ENCODE measurements around the gene RSAD1.

The RSAD1 gene

DNA sequence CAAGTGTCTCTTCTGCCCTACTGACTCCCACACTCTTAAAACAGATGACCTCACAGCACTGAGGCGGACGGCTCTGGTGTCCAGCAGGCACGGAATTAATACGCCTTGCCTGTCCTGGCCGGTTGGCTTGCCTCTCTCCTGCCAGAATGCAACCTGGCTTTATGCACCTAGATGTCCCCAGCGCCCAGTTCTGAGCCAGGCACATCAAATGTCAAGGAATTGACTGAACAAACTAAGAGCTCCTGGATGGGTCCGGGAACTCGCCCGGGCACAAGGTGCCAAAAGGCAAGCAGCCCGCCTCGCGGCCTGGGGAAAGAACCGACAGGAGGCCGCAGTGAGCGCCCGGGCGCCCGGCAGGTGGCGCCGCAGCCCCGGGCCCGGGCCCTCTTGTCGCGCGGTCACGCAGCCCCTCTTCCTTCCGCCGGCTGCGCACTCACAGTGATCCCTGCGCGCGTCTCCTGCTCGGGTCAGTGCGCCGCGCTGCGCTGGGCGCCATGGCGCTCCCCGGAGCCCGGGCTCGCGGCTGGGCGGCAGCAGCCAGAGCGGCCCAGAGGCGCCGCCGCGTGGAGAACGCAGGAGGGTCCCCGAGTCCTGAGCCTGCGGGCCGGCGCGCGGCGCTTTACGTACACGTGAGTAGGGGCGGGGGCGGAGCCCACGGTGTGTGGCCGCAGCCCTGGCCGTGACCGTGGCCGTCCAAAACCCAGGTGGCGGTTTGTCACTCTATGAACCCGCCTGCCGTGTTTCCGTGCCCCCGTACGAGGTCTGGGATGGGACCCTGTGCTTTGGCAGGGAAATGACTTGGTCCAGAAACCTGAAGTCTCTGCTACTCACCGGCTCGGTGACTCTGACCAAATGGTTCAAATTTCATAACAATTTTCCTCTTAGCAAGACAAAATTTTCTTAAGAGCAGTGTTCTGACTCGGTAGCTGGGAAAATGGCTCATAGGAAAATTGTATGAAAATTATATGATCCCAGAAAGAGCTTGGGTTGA is at the start of gene RSAD1:
Gene RSAD1, plus strand, starts transcription at position 470 of the 991 bp plus-strand sequence. Its CDS starts 25 bp downstream, at position 495.
- in situ Hi-C loops (cut with HindIII; ENCODE audit: low sequenced_read_pairs) = no loop called here

DNA sequence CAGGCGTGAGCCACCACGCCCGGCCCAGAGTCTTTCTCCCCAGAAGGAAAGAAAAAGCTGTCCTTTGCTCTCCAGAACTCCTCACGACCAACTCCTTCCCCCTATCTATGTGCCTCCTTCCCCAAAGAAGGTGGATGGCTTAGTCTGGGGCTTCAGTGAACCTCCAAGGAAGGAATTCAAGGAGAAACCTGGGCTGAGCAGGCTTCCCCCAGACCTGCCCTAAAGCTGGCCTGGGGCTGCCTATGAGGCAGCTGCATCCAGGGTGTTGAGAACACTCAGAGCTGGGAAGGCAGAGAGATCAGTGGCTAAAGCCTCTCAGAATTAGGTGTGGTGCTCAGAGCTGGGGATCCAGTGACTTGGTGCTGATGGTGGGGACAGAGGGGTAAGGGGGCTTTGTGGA is 48.9 kb upstream of the RSAD1 start:
- in situ Hi-C loops (cut with HindIII; ENCODE audit: low sequenced_read_pairs) = loop anchor here (5.0 kb wide), 1 partner anchor 42 kb away; no protein-coding TSS in a partner anchor

DNA sequence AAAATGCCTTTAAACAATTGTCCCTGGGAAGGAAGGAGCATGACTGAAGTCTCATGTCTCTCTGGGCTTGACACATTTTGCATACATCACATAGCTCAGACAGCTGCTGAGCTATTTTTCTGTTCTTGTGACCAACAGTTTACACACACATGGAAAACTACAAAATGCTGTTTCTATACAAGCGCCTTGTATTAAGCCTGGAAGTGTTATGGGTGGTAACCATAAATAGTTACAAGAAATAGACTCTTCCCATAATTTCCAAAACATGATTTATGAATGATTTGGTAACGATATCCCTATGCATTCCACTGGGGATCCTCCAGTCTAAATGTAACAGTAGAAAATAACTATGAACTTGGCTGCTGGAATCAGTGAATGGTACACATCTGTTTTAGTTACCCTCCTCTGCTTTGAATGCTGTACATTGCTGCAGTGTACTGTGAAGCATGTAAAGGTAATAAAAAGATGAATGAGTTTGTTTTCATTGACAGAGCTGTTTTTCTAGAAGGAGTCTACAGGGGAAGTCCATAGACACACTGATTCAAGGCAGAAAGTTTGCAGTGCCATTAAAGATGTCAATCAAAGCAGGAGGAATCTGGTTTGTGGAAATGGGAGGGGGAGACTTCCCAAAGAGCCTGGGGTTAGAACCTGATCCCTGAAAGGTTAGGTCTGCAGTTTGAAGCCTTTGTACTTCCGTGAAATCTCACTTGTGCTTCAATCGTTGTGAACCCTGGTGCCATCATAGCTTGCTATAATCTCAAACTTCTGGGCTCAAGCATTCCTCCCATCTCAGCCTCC is 47.6 kb upstream of the RSAD1 start:
- in situ Hi-C loops (cut with HindIII; ENCODE audit: low sequenced_read_pairs) = no loop called here

DNA sequence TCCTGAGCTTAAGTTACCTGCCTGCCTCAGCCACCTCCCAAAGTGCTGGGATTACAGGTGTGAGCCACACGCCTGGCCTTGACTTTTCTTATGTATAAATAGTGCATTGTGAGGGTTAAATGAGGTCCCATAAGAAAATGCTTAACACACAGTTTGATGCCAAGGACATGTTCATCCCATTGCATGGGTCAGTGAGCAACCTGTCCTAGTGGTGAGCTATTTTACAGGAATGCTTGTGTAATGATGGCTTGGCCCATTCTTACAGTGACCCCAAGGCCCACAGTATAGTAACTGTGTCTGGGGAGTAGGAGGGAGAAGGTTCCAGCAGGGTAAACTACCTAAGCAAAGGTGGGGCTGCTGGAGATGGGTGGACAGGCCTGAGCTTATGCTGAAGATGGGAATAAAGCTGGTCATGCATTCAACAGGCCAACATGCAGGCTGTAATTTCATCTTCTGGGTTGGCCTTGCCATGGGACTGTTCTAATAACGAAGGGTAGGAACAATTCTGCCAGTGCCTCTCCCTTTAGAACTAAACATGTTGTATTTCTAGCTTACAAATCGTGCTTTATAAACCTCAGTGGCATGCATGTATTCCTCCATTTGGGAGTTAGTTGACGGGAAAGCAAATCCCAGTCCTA is 46.4 kb upstream of the RSAD1 start:
- in situ Hi-C loops (cut with HindIII; ENCODE audit: low sequenced_read_pairs) = no loop called here

DNA sequence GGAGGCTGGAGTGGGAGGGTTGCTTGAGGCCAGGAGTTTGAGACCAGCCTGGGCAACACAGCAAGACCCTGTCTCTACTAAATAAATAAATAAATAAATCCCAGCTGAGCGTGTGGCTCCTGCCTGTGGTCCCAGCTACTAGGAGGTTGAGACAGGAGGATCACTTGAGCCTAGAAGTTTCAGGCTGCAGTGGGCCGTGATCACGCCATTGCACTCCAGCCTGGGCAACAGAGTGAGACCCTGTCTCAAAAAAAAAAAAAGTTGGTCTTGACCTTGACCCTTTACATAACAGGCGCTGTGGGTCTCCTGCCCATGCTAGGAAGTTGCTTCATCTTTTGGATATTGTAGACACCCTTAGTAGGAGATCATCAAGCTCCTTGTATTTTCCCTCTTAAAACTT is 41.3 kb upstream of the RSAD1 start:
- in situ Hi-C loops (cut with HindIII; ENCODE audit: low sequenced_read_pairs) = no loop called here

DNA sequence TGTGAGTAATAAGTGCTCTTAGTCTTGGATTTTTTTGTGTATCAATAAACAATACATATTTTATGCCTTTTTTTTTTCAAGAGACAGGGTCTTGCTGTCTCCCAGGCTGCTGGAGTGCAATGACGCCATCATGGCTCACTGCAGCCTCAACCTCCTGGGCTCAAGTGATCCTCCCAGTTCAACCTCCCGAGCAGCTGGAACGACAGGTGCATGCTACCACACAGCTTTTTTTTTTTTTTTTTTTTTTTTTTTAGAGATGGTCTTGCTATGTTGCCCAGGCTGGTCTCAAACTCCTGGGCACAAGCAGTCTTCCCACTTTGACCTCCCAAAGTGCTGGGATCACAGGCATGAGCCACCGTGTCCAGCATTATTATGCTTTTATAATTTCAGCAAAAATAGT is 39.7 kb upstream of the RSAD1 start:
- in situ Hi-C loops (cut with HindIII; ENCODE audit: low sequenced_read_pairs) = no loop called here

DNA sequence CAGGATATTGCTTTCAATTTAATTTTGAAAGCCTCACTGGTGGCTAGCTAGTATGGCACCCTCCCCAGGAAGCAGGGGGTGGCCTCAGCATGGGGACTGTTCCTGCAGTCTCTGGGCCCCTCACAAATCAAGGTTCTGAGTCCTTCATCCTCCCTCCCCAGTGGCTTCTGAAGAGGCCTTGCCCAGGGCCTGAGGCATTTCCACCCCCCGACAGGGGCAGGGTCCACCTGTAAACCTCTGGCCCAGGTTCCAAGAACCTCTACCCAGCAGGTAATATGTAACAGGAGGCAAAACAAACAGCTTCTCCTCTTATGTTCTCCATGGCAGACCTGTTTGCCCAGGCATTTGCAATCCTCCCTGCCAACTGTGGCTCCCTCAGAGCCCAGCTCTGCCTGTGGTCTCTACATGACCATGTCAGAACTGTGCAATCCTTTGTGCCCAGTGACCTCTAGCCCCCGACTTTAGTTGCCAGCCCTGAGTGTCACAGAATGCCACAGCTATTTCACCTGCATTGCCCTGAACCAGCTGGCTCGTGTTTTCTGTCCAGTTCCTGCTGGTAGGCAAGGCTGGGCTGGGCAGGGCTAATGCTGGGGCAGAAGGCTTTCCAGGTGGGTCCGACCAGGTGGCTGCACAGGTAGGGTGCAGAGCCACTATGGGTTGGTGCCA is 38.4 kb upstream of the RSAD1 start:
- in situ Hi-C loops (cut with HindIII; ENCODE audit: low sequenced_read_pairs) = no loop called here

DNA sequence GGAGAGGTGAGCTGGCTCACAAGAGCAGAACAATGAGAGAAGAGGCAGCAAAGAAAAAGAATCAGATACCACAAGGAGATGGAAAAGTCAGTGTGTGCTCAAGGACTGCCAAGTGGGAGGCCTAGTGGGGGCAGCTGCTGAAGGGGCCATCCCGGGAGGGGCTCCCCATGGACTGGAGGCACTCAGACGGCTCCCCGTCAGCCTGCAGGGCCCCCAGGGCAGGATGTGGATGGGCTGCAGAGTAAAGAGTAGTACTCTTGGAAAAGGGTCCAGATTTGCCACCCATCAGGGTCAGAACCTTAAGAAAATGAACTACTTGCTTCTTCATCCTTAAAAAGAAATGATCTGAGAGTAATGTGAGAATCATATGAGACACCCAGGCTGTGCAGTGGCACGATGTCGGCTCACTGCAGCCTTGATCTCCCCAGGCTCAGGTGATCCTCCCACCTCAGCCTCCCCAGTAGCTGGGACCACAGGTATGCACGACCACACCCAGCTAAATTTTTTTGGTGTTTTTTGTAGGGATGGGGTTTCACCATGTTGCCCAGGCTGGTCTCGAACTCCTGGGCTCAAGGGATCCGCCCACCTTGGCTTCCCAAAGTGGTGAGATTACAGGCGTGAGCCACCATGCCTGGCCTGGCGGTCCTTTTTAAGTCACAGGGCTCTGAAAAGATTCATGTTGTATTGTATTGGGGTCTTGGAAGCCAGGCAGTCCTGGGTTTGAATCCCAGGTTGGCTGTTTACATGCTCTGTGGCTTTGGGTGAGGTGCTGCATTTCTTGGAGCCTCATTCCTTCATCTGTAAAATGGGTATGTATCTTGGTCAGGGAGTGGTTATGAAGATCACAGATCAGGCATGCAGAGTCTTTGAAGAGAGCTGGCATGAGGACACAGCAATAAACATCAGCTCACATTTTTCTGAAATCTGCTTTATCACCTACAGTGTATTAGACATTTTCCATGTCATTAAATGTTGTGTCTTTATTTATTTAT is 37.5 kb upstream of the RSAD1 start:
- in situ Hi-C loops (cut with HindIII; ENCODE audit: low sequenced_read_pairs) = no loop called here

DNA sequence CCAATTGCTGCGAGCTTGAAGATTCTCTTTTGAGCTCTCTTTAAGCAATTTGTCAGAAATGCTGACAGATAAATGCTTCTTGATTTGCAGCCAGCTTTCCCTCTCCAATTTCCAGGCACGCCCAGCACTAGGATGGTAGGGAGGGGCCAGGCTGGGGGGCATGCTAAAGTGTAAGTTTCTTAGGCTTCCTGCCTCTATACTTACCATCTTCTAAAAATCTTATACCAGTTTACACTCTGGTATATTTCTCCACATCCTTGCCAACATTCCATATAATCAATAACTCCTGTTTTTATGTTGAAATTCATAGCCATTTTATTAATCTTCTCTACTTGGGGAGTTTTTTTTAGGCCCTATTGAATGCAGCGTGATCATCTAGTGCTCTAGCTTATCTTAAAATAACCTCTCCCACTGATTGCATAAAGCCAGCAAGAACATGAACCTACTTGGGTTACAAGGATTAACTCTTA is 35.1 kb upstream of the RSAD1 start:
- in situ Hi-C loops (cut with HindIII; ENCODE audit: low sequenced_read_pairs) = no loop called here

DNA sequence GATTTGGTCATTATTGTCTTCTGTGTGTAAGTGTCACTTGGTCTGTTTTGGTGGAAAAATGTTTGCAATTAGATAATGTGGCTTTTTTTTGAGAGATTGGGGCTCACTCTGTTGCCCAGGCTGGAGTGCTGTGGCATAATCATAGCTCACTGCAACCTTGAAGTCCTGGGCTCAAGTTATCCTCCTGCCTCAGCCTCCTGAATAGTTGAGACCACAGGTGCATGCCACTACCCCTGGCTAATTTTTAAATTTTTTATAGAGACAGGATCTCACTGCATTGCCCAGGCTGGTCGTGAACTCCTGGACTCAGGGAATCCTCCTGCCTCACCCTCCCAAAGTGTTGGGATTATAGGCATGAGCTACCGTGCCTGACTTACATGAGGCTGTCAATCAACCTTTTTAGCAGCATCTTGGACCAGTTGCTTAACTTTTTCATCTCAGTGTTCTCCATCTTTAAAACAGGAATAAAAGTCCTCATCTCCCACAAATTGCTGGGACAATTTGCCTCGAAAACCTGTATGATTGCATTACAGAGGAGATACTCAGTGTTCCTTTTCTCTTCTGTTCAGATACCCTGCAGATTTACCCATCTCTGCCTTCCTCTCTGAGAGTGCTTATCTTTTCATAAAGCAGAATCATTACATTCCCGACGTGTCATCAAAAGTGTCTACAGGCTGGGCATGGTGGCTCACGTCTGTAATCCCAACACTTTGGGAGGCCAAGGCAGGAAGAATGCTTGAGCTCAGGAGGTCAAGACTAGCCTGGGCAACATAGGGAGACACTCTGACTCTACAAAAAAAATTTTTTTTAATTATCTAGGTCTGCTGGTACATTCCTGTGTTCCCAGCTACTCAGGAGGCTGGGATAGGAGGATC is 33.6 kb upstream of the RSAD1 start:
- in situ Hi-C loops (cut with HindIII; ENCODE audit: low sequenced_read_pairs) = no loop called here

DNA sequence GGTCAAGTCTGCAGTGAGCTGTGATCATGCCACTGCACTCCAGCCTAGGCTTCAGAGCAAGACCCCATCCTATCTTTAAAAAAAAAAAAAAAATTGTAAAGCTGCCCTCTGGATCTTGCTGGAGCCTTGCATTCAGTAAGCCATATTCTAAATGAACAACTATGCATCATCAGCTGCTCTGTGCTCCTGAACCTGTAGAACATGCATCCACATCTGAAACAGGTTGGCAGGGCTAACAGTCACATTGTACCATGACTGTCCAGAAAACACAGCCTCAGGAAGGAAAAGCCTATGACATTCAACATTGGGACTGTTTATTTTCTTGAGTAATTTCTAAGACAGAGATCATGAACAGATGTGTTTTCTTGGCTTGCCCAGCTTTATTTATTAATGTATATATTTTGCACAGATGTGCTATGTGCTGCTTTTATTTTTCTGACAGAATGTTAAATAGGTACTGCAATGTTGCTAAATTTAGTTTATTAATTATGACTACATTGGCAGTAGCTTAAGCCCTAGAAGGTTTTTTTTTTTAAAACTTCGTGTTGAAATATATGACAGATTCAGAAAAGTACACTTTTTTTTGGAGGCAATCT is 32.8 kb upstream of the RSAD1 start:
- in situ Hi-C loops (cut with HindIII; ENCODE audit: low sequenced_read_pairs) = no loop called here

DNA sequence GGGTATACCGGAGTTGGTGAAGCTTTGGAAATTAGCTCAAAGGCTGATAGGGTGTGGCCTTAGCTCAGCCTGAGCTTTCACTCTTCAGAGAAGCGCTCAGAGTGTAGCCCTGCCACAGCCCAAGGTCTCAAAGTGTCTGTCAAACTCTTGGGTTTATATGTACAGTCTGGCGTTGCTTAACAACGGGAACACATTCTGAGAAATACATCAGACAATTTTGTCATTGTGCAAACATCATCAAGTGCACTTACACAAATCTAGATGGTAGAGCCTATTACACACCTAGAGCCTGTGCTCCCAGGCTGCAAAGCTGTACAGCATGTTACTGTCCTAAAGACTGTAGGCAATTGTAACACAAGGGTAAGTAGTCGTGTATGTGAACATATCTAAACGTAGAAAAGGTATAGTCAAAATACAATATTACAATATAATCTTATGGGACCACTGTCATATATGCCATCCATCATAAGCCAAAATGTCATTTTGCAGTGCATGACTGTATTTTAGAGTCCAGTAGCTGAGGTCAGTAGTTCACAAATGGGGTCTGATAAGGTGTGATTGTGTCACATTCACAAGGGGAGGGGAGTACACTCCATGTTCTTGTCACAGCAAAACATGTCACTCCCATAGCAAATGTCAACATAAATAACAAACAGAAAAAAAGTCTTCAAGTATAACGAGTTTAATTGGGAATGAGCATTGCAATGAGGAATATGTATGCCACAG is 30.6 kb upstream of the RSAD1 start:
- in situ Hi-C loops (cut with HindIII; ENCODE audit: low sequenced_read_pairs) = no loop called here

DNA sequence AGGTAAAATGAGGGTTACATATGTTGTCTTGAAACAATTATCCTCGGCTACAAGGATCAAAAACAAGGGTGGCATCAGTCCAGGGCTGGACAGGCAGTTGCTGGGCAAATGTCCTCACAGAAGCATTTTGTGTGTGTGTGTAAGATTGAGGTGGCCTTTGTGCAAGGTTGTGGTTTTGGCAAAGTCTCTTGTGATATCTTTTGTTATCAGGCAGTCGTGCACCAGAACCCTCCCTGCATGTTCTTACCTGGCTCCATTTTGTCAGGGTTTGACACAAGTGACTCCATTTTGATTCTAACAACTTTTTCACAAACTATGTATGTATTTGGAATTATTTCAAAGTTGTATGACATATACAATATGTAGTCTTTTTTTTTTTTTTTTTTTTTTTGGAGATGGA is 30.0 kb upstream of the RSAD1 start:
- in situ Hi-C loops (cut with HindIII; ENCODE audit: low sequenced_read_pairs) = no loop called here

DNA sequence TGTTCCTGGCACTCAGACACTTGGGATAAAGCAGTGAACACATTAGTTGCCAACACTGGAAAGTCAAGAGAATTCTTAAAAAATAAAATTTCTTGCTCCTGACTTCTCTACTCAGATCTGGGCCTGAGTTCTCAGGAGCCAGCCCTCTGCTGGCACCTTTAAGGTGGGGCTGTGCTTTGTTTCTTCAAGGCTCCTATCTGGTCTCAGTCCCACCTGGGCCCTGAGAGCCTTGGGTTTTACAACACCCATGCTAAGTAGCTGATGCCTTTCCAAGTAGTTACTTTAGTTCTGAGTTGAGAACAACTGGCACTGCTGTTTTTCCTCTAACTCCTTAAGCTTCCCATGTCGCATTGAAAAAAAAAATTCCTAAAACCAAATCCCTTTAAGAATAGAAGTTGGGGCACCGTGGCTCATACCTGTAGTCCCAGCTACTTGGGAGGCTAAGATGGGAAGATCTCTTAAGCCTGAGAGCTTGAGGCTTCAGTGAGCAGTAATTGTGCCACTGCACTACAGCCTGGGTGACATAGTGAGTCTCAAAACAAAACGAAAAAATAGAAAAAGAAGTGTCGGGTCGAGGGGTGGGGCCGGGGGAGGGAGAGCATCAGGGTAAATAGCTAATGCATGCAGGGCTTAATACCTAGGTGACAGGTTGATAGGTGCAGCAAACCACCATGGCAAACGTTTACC is 26.6 kb upstream of the RSAD1 start:
- in situ Hi-C loops (cut with HindIII; ENCODE audit: low sequenced_read_pairs) = loop anchor here (5.0 kb wide), 1 partner anchor 55 kb away; the partner anchor contains the start of gene LRRC59

DNA sequence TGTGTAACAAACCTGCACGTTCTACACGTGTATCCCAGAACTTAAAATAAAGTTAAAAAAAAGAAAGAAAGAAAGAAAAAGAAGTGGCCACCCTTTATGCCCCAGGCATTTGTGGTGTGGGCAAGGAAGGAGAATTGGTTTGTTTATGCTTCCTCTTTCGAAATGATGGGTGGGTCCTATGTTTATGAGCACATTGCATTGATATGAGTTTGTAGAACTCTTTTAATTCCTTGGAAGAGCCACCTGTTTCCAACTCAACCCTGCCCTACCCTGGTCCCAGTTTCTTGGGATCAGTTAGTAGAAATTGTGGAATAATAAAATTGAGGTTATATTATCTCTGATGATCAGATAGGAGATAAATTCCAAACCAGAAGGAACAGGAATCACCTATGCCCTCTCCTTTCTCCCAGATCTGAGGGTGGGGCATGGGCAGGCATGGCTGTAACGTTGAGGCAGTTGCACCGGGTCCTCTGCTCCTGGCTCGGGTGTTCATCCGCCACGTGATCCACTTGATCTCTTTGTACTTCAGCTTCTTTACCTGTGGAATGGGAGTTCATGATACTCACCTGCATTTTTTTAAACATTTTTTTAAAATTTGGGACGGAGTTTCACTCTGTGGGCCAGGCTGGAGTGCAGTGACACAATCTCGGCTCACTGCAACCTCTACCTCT is 25.9 kb upstream of the RSAD1 start:
- in situ Hi-C loops (cut with HindIII; ENCODE audit: low sequenced_read_pairs) = loop anchor here (5.0 kb wide), 1 partner anchor 55 kb away; the partner anchor contains the start of gene LRRC59

DNA sequence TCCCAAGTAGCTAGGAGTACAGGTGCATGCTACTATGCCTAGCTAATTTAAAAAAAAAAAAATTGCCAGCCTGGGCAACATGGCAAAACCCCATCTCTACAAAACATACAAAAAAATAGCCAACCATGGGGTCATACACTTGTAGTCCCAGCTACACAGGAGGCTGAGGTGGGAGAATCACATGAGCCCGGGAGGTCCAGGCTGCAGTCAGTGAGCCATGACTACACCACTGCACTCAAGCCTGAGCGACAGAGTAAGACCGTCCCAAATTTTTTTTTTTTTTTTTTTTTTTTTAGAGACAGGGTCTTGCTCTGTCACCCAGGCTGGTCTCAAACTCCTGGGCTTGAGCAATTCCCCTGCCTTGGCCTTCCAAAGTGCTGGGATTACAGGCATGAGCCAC is 24.8 kb upstream of the RSAD1 start:
- in situ Hi-C loops (cut with HindIII; ENCODE audit: low sequenced_read_pairs) = loop anchor here (5.0 kb wide), 1 partner anchor 57 kb away; the partner anchor contains the start of gene LRRC59

Data from endothelial cell of hepatic sinusoid (primary cell).